ENCODE measurements around the gene SRGN. TPM values are rescaled to one million over a fixed set of nuclear protein-coding genes. Genes with fewer than 3 reads are reported as not detected.
A peak's percentile ranks its signal among the peaks of the same experiment; 100 is the strongest.
"Not testable (repeated sequence)": the region's sequence is repeated elsewhere in the genome, so short reads cannot be mapped to it uniquely, and the experiment has no call there.

Gene SRGN
- total and polyA plus RNA-seq, 5 experiments from 2014 or later: 70.7 to 301 (median 80.3) TPM

GRCh38 chr10:69125554-69125953 lies 37.7 kb downstream of the SRGN start:
- H3K4me3 Mint-ChIP-seq: peak overlapping the region in 9 of 10 donors; percentile 89 to 97 (median 94)
- peak overlapping the region in 2 of 10 donors; percentile 91 to 95 for H3K27ac Mint-ChIP-seq
- no peaks in the 10 kb centered on the region for H3K36me3 Mint-ChIP-seq
- DNase-seq: no peak
- POLR2A ChIA-PET: interaction anchor here (0.7 kb wide), 1 partner anchor 54 kb away, joined by 3 read pairs; the partner anchor contains the start of gene SUPV3L1
- no peaks in the 10 kb centered on the region for H3K27me3 Mint-ChIP-seq
- no peaks in the 10 kb centered on the region for H3K9me3 Mint-ChIP-seq
- peaks cover 12 to 48% (median 36%) of the 10 kb centered on the region in 4 donors for H3K4me1 Mint-ChIP-seq
- ATAC-seq: no peak

- DNase-seq (no peak), ATAC-seq (no peak)
- Mint-ChIP-seq H3K27me3 (no peaks in the 10 kb centered on the region), H3K9me3 (no peaks in the 10 kb centered on the region), H3K4me3 (peak overlapping the region in 4 of 10 donors; percentile 2 to 41 (median 7)), H3K27ac (peak overlapping the region in 6 of 10 donors; percentile 1 to 55 (median 22)), H3K36me3 (peaks cover 0 to 30% (median 8%) of the 10 kb centered on the region in 3 donors), H3K4me1 (peaks cover 9 to 52% (median 37%) of the 10 kb centered on the region in 4 donors)
- POLR2A ChIA-PET: no interaction called here
Observed at GRCh38 chr10:69130251-69130650, 42.3 kb downstream of the SRGN start.

DNA sequence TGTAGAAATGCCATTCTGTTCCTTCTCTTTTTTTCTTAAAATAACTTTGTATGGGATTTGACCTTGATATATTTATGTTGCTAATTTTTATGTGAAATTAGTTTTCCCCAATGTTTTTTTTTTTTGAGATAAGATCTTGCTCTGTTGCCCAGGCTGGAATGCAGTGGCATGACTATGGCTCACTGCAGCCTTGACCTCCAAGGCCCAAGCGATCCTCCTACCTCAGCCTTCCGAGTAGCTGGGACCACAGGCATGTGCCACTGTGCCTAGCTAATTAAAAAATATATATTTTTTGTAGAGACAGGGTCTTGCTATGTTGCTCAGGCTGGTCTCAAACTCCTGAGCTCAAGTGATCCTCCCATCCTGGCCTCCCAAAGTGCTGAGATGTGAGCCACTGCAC lies 52.1 kb downstream of the SRGN start:
- ATAC-seq (no peak), DNase-seq (no peak)
- POLR2A ChIA-PET: no interaction called here
- no peaks in the 10 kb centered on the region for H3K27me3 Mint-ChIP-seq
- H3K36me3 Mint-ChIP-seq: peaks cover 0 to 48% (median 4%) of the 10 kb centered on the region in 3 donors
- peaks cover 14 to 42% (median 30%) of the 10 kb centered on the region in 4 donors for H3K4me1 Mint-ChIP-seq
- H3K27ac Mint-ChIP-seq: peak overlapping the region in 2 of 10 donors; percentile 19 to 85
- no peak overlapping the region for H3K4me3 Mint-ChIP-seq
- no peaks in the 10 kb centered on the region for H3K9me3 Mint-ChIP-seq

DNA sequence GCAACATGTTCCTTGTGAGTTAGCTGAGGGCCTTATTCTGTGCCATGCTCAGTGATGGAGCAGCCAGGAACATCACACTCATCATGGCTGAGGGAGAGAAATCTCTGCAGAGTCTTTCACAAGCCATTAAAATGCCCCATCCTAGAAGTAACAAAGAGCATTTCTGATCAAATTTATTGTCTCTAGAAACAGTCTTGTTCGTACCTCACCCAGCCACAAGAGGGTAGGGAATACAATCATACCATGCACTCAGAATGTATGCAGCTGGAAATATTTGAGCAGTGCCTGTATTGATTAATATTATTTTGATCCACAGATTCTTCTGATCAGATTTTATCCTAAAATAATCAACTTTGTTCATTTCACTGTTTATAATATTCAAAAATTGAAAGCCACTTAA lies 53.4 kb downstream of the SRGN start:
- Mint-ChIP-seq H3K4me3 (no peak overlapping the region), H3K36me3 (peaks cover 0 to 45% (median 0%) of the 10 kb centered on the region in 3 donors), H3K27ac (peak overlapping the region in 2 of 10 donors; percentile 25 to 65), H3K9me3 (no peaks in the 10 kb centered on the region), H3K4me1 (peaks cover 18 to 47% (median 40%) of the 10 kb centered on the region in 4 donors), H3K27me3 (no peaks in the 10 kb centered on the region)
- POLR2A ChIA-PET: no interaction called here
- DNase-seq: no peak
- no peak for ATAC-seq

- H3K27ac Mint-ChIP-seq: peak overlapping the region in 1 of 10 donors; percentile 62
- H3K4me1 Mint-ChIP-seq: peaks cover 22 to 51% (median 46%) of the 10 kb centered on the region in 4 donors
- H3K4me3 Mint-ChIP-seq, ATAC-seq, POLR2A ChIA-PET, H3K27me3 Mint-ChIP-seq, H3K9me3 Mint-ChIP-seq, DNase-seq: not testable (repeated sequence)
- H3K36me3 Mint-ChIP-seq: peaks cover 0 to 42% (median 0%) of the 10 kb centered on the region in 3 donors
Observed at GRCh38 chr10:69142074-69142473, 54.2 kb downstream of the SRGN start.

- POLR2A ChIA-PET: no interaction called here
- H3K27me3 Mint-ChIP-seq: no peaks in the 10 kb centered on the region
Observed at GRCh38 chr10:69142983-69143382, 55.1 kb downstream of the SRGN start.

DNA sequence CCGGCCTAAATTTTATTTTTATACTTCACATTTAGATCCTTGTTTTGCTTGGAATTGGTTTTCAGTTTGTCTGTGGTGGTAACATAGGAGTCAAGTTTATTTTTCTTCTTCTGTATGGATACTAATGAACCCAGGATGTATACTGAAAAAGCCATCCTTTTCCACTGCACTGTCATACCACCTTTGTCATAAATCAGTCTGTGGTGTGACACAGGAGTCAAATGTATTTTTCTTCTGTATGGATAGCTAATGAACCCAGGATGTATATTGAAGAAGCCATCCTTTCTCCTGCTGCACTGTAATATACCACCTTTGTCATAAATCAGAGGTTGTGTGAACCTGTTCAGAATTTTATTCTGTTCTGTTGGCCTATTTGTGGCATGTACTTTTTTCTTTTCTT lies 57.4 kb downstream of the SRGN start:
- Mint-ChIP-seq H3K9me3 (no peaks in the 10 kb centered on the region), H3K27me3 (no peaks in the 10 kb centered on the region), H3K4me1 (peaks cover 20 to 51% (median 38%) of the 10 kb centered on the region in 4 donors), H3K36me3 (peaks cover 0 to 31% (median 4%) of the 10 kb centered on the region in 3 donors), H3K27ac (peak overlapping the region in 2 of 10 donors; percentile 29 to 44), H3K4me3 (no peak overlapping the region)
- DNase-seq (no peak), ATAC-seq (no peak)
- POLR2A ChIA-PET: interaction anchor here (0.6 kb wide), 1 partner anchor 24 kb away, joined by 3 read pairs; no protein-coding TSS in a partner anchor

More at GRCh38 chr10:69142983-69143382, 55.1 kb downstream of the SRGN start:
- Mint-ChIP-seq H3K4me3 (no peak overlapping the region), H3K27ac (peak overlapping the region in 2 of 10 donors; percentile 37 to 51), H3K9me3 (no peaks in the 10 kb centered on the region), H3K36me3 (peaks cover 0 to 34% (median 0%) of the 10 kb centered on the region in 3 donors), H3K4me1 (peaks cover 20 to 49% (median 43%) of the 10 kb centered on the region in 4 donors)
- DNase-seq: no peak
- no peak for ATAC-seq

DNA sequence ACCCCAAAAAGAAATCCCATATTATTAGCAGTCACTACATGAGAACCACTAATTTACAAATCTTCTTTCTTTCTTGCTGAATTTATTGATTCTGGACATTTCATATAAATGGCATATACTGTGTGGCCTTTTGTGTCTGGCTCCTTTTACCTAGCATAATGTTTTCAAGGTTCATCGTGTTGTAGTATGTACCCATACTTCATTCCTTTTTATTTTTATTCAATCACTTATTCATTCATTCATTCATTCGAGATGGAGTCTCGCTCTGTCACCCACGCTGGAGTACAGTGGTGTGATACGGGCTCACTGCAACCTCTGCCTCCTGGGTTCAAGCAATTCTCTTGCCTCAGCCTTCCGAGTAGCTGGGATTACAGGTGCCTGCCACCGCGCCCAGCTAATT lies 58.0 kb downstream of the SRGN start:
- POLR2A ChIA-PET: no interaction called here
- DNase-seq: no peak
- Mint-ChIP-seq H3K4me1 (peaks cover 18 to 52% (median 38%) of the 10 kb centered on the region in 4 donors), H3K27ac (peak overlapping the region in 3 of 10 donors; percentile 25 to 52 (median 29)), H3K9me3 (no peaks in the 10 kb centered on the region), H3K36me3 (peaks cover 0 to 31% (median 4%) of the 10 kb centered on the region in 3 donors), H3K27me3 (no peaks in the 10 kb centered on the region), H3K4me3 (no peak overlapping the region)
- no peak for ATAC-seq

GRCh38 chr10:69146759-69147158 lies 58.9 kb downstream of the SRGN start:
- DNase-seq (no peak), ATAC-seq (no peak)
- Mint-ChIP-seq H3K9me3 (no peaks in the 10 kb centered on the region), H3K36me3 (peaks cover 0 to 26% (median 4%) of the 10 kb centered on the region in 3 donors), H3K27ac (peak overlapping the region in 3 of 10 donors; percentile 9 to 49 (median 19)), H3K27me3 (no peaks in the 10 kb centered on the region), H3K4me3 (no peak overlapping the region), H3K4me1 (peaks cover 17 to 49% (median 37%) of the 10 kb centered on the region in 4 donors)
- POLR2A ChIA-PET: no interaction called here

GRCh38 chr10:69151984-69152383 lies 64.1 kb downstream of the SRGN start:
- Mint-ChIP-seq H3K9me3 (no peaks in the 10 kb centered on the region), H3K27me3 (no peaks in the 10 kb centered on the region), H3K36me3 (peaks cover 0 to 14% (median 4%) of the 10 kb centered on the region in 3 donors), H3K27ac (peak overlapping the region in 1 of 10 donors; percentile 9), H3K4me1 (peaks cover 4 to 27% (median 12%) of the 10 kb centered on the region in 4 donors), H3K4me3 (no peak overlapping the region)
- POLR2A ChIA-PET: no interaction called here
- no peak for DNase-seq
- no peak for ATAC-seq

DNA sequence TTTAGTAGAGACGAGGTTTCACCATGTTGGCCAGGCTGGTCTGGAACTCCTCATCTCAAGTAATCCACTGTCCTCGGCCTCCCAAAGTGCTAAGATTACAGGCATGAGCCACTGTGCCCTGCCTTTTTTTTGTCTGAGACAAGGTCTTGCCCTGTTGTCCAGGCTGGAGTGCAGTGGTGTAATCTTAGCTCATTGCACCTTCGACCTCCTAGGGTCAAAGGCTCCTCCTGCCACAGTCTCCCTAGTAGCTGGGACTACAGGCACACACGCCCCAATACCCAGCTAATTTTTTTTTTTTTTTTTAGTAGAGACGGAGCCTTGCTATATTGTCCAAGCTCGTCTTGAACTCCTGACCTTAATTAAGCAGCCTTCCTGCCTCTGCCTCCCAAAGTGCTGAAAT lies 65.3 kb downstream of the SRGN start:
- peaks cover 0 to 25% (median 4%) of the 10 kb centered on the region in 3 donors for H3K36me3 Mint-ChIP-seq
- peaks cover 4 to 22% (median 10%) of the 10 kb centered on the region in 4 donors for H3K4me1 Mint-ChIP-seq
- no peak overlapping the region for H3K27ac Mint-ChIP-seq
- H3K9me3 Mint-ChIP-seq: no peaks in the 10 kb centered on the region
- no peak for ATAC-seq
- no peaks in the 10 kb centered on the region for H3K27me3 Mint-ChIP-seq
- POLR2A ChIA-PET: no interaction called here
- DNase-seq: no peak
- no peak overlapping the region for H3K4me3 Mint-ChIP-seq

All from naive thymus-derived CD8-positive, alpha-beta T cell (primary cell).